A549 (cell line): ENCODE results near the gene CLEC2L. TPM values are rescaled to one million over a fixed set of nuclear protein-coding genes. Genes with fewer than 3 reads are reported as not detected.

Experiments used
- ATAC-seq, 2 experiments: fragments of 200-7000 bp in 1 of 2; fragments of >200 bp in 1 of 2; cut with Nextera tagmentation in 1 of 2; cut with Tn5 transposase in 1 of 2; 3 replicates each; pipeline versions ENCODE4 v1.8.0 to v1.9.1; 2018 to 2020; ENCODE audit warnings: mild to moderate bottlenecking in 1 of 2, moderate library complexity in 1 of 2
- CTCF ChIA-PET: fragments of 300-600 bp; sonication (Branson Sonifier 250); formaldehyde crosslinking; extraction: SDS; loops from one replicate; lab custom pipeline; 2021; ENCODE audit warnings: antibody characterized with exemption, inconsistent platforms; lab: Yijun Ruan, JAX
- POLR2A ChIA-PET: fragments of 350-600 bp; formaldehyde crosslinking; extraction: SDS; loops from one replicate; lab custom pipeline; 2021; ENCODE audit warnings: antibody characterized with exemption, inconsistent platforms; lab: Yijun Ruan, JAX
- DNase-seq, 2 experiments: peaks; one replicate each; pipeline versions ENCODE4 v3.0.0 to v3.0.0-alpha.2; 2011 to 2016; ENCODE audit warnings: low read depth in 1 of 2, low spot score in 1 of 2
- FAIRE-seq: peaks from 2 replicates; lab custom pipeline; 2011; peaks lifted over from hg19 to GRCh38; lab: Jason Lieb, UNC
- H3K27ac ChIP-seq, 2 experiments: fragments of >200 bp; sonication (Bioruptor Twin); formaldehyde crosslinking; 3 replicates each; pipeline ENCODE4 v1.5.1; 2016 to 2017
- H3K4me1 ChIP-seq: fragments of >200 bp; sonication (Bioruptor Twin); formaldehyde crosslinking; 3 replicates; pipeline ENCODE4 v1.6.1; 2016
- H3K4me2 ChIP-seq: fragments of >200 bp; sonication (Bioruptor Twin); formaldehyde crosslinking; 3 replicates; pipeline ENCODE4 v1.6.1; 2016
- H3K4me3 ChIP-seq: fragments of >200 bp; sonication (Bioruptor Twin); formaldehyde crosslinking; 3 replicates; pipeline ENCODE4 v1.5.1; 2016
- H3K9me3 ChIP-seq: fragments of >200 bp; sonication (Bioruptor Twin); formaldehyde crosslinking; 3 replicates; pipeline ENCODE4 v1.6.1; 2016
- BHLHE40 ChIP-seq: IDR thresholded peaks from 2 replicates; pipeline ENCODE4 v1.6.1; 2012; ENCODE audit warnings: low read depth, low read length, inconsistent platforms
- CBX8 ChIP-seq: fragments of 200-600 bp; sonication (generic); IDR thresholded peaks from 2 replicates; pipeline ENCODE4 v1.6.1; 2016
- EHF ChIP-seq: fragments of 250-450 bp; sonication (Bioruptor Pico); IDR thresholded peaks from 2 replicates; pipeline ENCODE4 v1.5.0; 2020; ENCODE audit warnings: mild to moderate bottlenecking
- EHMT2 ChIP-seq: fragments of 200-600 bp; sonication (generic); IDR thresholded peaks from 2 replicates; pipeline ENCODE4 v1.6.1; 2016; ENCODE audit warnings: antibody characterized with exemption, low read depth, mild to moderate bottlenecking, moderate library complexity
- ESRRA ChIP-seq: fragments of 150-350 bp; IDR thresholded peaks from 2 replicates; pipeline ENCODE4 v1.6.1; 2014; ENCODE audit warnings: mild to moderate bottlenecking, low read length, borderline replicate concordance
- HEYL ChIP-seq: fragments of 250-450 bp; sonication (Bioruptor Pico); IDR thresholded peaks from 2 replicates; pipeline ENCODE4 v1.8.0; 2021; ENCODE audit warnings: mild to moderate bottlenecking, moderate library complexity
- HOXA7 ChIP-seq: fragments of 250-450 bp; sonication (Bioruptor Pico); IDR thresholded peaks from 2 replicates; pipeline ENCODE4 v1.5.0; 2020; ENCODE audit warnings: mild to moderate bottlenecking, moderate library complexity
- HOXB13 ChIP-seq: fragments of 250-450 bp; sonication (Bioruptor Pico); IDR thresholded peaks from 2 replicates; pipeline ENCODE4 v1.5.0; 2020; ENCODE audit warnings: low read depth, mild to moderate bottlenecking, moderate library complexity
- JUN ChIP-seq, 2 experiments: fragments of >200 bp; sonication (Bioruptor Twin); formaldehyde crosslinking; IDR thresholded peaks; 2 replicates in 1 of 2; 3 replicates in 1 of 2; pipeline ENCODE4 v1.6.1; 2016 to 2017
- KDM1A ChIP-seq: fragments of 200-600 bp; sonication (generic); IDR thresholded peaks from 2 replicates; pipeline ENCODE4 v1.6.1; 2016; ENCODE audit warnings: low read depth, mild to moderate bottlenecking
- MAFK ChIP-seq: fragments of 450-650 bp; IDR thresholded peaks from 2 replicates; pipeline ENCODE4 v1.6.1; 2014; ENCODE audit not compliant: partially characterized antibody
- MYC ChIP-seq: IDR thresholded peaks from 2 replicates; pipeline ENCODE4 v1.6.1; 2012; ENCODE audit warnings: mild to moderate bottlenecking, inconsistent platforms, low read length, improper control_type of control experiment, borderline replicate concordance
- NPAS2 ChIP-seq: fragments of 250-450 bp; sonication (Bioruptor Pico); IDR thresholded peaks from 2 replicates; pipeline ENCODE4 v1.8.0; 2022; ENCODE audit warnings: mild to moderate bottlenecking, moderate library complexity, borderline replicate concordance
- NR3C1 ChIP-seq: fragments of >200 bp; sonication (Bioruptor Twin); formaldehyde crosslinking; IDR thresholded peaks from 3 replicates; pipeline ENCODE4 v1.6.1; 2017
- PBX3 ChIP-seq: IDR thresholded peaks from 2 replicates; pipeline ENCODE4 v1.6.1; 2012
- RAD21 ChIP-seq, 2 experiments: fragments of >200 bp in 1 of 2; sonication (Bioruptor Twin) in 1 of 2; formaldehyde crosslinking in 1 of 2; IDR thresholded peaks in 1 of 2; conservative IDR thresholded peaks in 1 of 2; 2 replicates in 1 of 2; 3 replicates in 1 of 2; pipeline ENCODE4 v1.6.1; 2012 to 2018; ENCODE audit warnings: inconsistent platforms in 1 of 2
- RARB ChIP-seq: fragments of 250-450 bp; sonication (Bioruptor Pico); IDR thresholded peaks from 2 replicates; pipeline ENCODE4 v1.8.0; 2021; ENCODE audit warnings: mild to moderate bottlenecking, moderate library complexity
- USF2 ChIP-seq: fragments of 450-650 bp; IDR thresholded peaks from 2 replicates; pipeline ENCODE4 v1.6.1; 2014; ENCODE audit warnings: antibody characterized with exemption
- ZNF302 ChIP-seq: fragments of 250-450 bp; sonication (Bioruptor Pico); IDR thresholded peaks from 2 replicates; pipeline ENCODE4 v1.9.0; 2021; ENCODE audit warnings: inconsistent platforms, mild to moderate bottlenecking, moderate library complexity
- WGBS: methylation state at CpG from one replicate; pipeline ENCODE4 v1.1.6; 2017; ENCODE audit errors: missing lambda C conversion rate; 5-methylcytosine and 5-hydroxymethylcytosine counted together
- polyA plus RNA-seq, 4 experiments: library from polyadenylated mRNA; depleted of rRNA in 3 of 4; stranded (reverse); fragments of >200 nt; fragmentation: RNase III in 1 of 4; extraction: RNeasy Plus Mini Kit Qiagen cat#74134 plus additional on column Dnase treatment in 1 of 4; gene quantifications; 2 replicates in 3 of 4; 3 replicates in 1 of 4; pipeline ENCODE4 v1.2.3, GENCODE V29; 2011 to 2017
- TF ChIP-seq, protein P1 (sequence below): fragments of 200-600 bp; sonication (generic); IDR thresholded peaks from 2 replicates; pipeline ENCODE4 v1.6.1; 2016; ENCODE audit warnings: antibody characterized with exemption, mild to moderate bottlenecking, moderate library complexity
- TF ChIP-seq, protein P2 (sequence below): IDR thresholded peaks from 2 replicates; pipeline ENCODE4 v1.6.1; 2012; ENCODE audit warnings: low read depth, borderline replicate concordance

Gene CLEC2L
- polyA plus RNA-seq, 2 of the 4 experiments (the other 2 are of a cell fraction), result 0.28 TPM; not detected in 1

GRCh38 chr7:139559364-139560105, 36.0 kb downstream of the CLEC2L start (continued):
- no peak for TF ChIP-seq RARB (CRISPR knock-in tag)
- TF ChIP-seq, protein P1, sequence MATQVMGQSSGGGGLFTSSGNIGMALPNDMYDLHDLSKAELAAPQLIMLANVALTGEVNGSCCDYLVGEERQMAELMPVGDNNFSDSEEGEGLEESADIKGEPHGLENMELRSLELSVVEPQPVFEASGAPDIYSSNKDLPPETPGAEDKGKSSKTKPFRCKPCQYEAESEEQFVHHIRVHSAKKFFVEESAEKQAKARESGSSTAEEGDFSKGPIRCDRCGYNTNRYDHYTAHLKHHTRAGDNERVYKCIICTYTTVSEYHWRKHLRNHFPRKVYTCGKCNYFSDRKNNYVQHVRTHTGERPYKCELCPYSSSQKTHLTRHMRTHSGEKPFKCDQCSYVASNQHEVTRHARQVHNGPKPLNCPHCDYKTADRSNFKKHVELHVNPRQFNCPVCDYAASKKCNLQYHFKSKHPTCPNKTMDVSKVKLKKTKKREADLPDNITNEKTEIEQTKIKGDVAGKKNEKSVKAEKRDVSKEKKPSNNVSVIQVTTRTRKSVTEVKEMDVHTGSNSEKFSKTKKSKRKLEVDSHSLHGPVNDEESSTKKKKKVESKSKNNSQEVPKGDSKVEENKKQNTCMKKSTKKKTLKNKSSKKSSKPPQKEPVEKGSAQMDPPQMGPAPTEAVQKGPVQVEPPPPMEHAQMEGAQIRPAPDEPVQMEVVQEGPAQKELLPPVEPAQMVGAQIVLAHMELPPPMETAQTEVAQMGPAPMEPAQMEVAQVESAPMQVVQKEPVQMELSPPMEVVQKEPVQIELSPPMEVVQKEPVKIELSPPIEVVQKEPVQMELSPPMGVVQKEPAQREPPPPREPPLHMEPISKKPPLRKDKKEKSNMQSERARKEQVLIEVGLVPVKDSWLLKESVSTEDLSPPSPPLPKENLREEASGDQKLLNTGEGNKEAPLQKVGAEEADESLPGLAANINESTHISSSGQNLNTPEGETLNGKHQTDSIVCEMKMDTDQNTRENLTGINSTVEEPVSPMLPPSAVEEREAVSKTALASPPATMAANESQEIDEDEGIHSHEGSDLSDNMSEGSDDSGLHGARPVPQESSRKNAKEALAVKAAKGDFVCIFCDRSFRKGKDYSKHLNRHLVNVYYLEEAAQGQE, result no peak
- no peak for TF ChIP-seq PBX3
- no peak for TF ChIP-seq HOXB13
- no peak for TF ChIP-seq USF2

DNA sequence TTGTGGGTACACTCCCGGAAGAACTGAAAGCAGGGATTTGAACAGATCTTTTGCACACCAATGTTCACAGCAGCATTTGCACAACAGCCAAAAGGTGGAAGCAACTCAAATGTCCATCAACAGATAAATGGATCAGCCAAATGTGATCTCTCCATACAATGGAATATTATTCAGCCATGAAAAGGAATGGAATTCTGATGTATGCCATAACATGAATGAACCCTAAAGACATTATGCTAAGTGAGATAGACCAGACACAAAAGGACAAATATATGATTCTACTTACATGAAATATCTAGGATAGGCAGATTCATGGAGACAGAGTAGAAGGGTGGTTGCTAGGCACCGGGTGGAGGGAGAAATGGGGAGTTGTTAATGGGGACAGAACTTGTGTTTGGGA, 36.7 kb downstream of the CLEC2L start:
- Histone ChIP-seq H3K4me2 (no peak overlapping the region), H3K9me3 (no peaks in the 10 kb centered on the region), H3K4me3 (no peak overlapping the region), H3K27ac (no peak overlapping the region), H3K4me1 (no peaks in the 10 kb centered on the region)
- ATAC-seq (no peak), FAIRE-seq (no peak), DNase-seq (no peak)
- POLR2A ChIA-PET, result no interaction called here
- 92% methylated on average over 2 of the region's 2 CpGs for WGBS
- CTCF ChIA-PET, result interaction anchor here (0.6 to 1.8 kb wide), 5 partner anchors 11 to 130 kb away, joined by 3 to 5 read pairs (median 3); no protein-coding TSS in a partner anchor
- no peak for TF ChIP-seq ESRRA
- TF ChIP-seq MAFK, result no peak
- 0 out of 2 replicates have a peak, but pooled peaks have one; percentile 42 for TF ChIP-seq KDM1A
- no peak for TF ChIP-seq JUN (IDR thresholded peaks at IDR 0.05)
- TF ChIP-seq HOXA7, result no peak

- H3K4me2 ChIP-seq, result no peak overlapping the region
- 85% methylated on average over 11 of the region's 11 CpGs for WGBS
- H3K27ac ChIP-seq, result no peak overlapping the region
- DNase-seq, result no peak
- POLR2A ChIA-PET, result no interaction called here
- FAIRE-seq, result no peak
- CTCF ChIA-PET, result interaction anchor here (0.6 to 1.8 kb wide), 5 partner anchors 11 to 130 kb away, joined by 3 to 5 read pairs (median 3); no protein-coding TSS in a partner anchor
- H3K4me1 ChIP-seq, result no peaks in the 10 kb centered on the region
- no peak for ATAC-seq
- no peak for TF ChIP-seq EHMT2
- TF ChIP-seq RAD21 (conservative IDR thresholded peaks at IDR 0.05 in 1 of 2, IDR thresholded peaks at IDR 0.05 in 1 of 2), result no peak
- TF ChIP-seq ESRRA, result no peak
- no peak for TF ChIP-seq HEYL (CRISPR knock-in tag)
- TF ChIP-seq NR3C1, result no peak
- TF ChIP-seq MYC, result no peak
- TF ChIP-seq, protein P2, sequence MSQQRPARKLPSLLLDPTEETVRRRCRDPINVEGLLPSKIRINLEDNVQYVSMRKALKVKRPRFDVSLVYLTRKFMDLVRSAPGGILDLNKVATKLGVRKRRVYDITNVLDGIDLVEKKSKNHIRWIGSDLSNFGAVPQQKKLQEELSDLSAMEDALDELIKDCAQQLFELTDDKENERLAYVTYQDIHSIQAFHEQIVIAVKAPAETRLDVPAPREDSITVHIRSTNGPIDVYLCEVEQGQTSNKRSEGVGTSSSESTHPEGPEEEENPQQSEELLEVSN, result no peak
- no peak for TF ChIP-seq CBX8
- TF ChIP-seq EHF, result no peak
- no peak for TF ChIP-seq HOXB13
- no peak for TF ChIP-seq BHLHE40
- TF ChIP-seq USF2, result no peak
- TF ChIP-seq KDM1A, result no peak
- TF ChIP-seq ZNF302, result no peak
- no peak for TF ChIP-seq NPAS2 (CRISPR knock-in tag)
- H3K9me3 ChIP-seq, result no peaks in the 10 kb centered on the region
- H3K4me3 ChIP-seq, result no peak overlapping the region
These were observed 37.2 kb downstream of the CLEC2L start for GRCh38 chr7:139560678-139561077.
